Activated effector memory CD4-positive, alpha-beta T cell treated with Interleukin-2 at 50 U/mL for 16 hours (primary cell): Measurements from ENCODE around the gene POC1A.
"Not testable (repeated sequence)": the region's sequence is repeated elsewhere in the genome, so short reads cannot be mapped to it uniquely, and the experiment has no call there.

ENCODE experiments used
- DNase-seq: peaks from one replicate; pipeline ENCODE4 v3.0.0-alpha.2; 2020

POC1A gene

GRCh38 chr3:52183786-52184445 lies 29.7 kb upstream of the POC1A start:
- DNase-seq, result no peak

GRCh38 chr3:52182691-52183090 lies 28.5 kb upstream of the POC1A start:
- DNase-seq, result no peak

- no peak for DNase-seq
These were observed 28.0 kb upstream of the POC1A start for GRCh38 chr3:52182196-52182595.

GRCh38 chr3:52181543-52181942 lies 27.3 kb upstream of the POC1A start:
- no peak for DNase-seq

GRCh38 chr3:52178537-52178936 lies 24.3 kb upstream of the POC1A start:
- no peak for DNase-seq

GRCh38 chr3:52178126-52178525 lies 23.9 kb upstream of the POC1A start:
- not testable (repeated sequence) for DNase-seq

GRCh38 chr3:52177701-52178042 lies 23.4 kb upstream of the POC1A start:
- no peak for DNase-seq

- DNase-seq, result no peak
These were observed 22.9 kb upstream of the POC1A start for GRCh38 chr3:52176951-52177700.

- no peak for DNase-seq
These were observed 22.0 kb upstream of the POC1A start for GRCh38 chr3:52176180-52176752.

GRCh38 chr3:52175416-52176179 lies 21.4 kb upstream of the POC1A start:
- DNase-seq, result no peak

- DNase-seq, result no peak
These were observed 20.7 kb upstream of the POC1A start for GRCh38 chr3:52174896-52175295.

- DNase-seq, result no peak
These were observed 18.9 kb upstream of the POC1A start for GRCh38 chr3:52173101-52173500.

GRCh38 chr3:52172262-52172757 lies 18.1 kb upstream of the POC1A start:
- DNase-seq, result no peak

GRCh38 chr3:52171514-52172261 lies 17.5 kb upstream of the POC1A start:
- DNase-seq, result no peak

- not testable (repeated sequence) for DNase-seq
These were observed 16.0 kb upstream of the POC1A start for GRCh38 chr3:52170217-52170616.

GRCh38 chr3:52167240-52167639 lies 13.0 kb upstream of the POC1A start:
- DNase-seq, result no peak

- no peak for DNase-seq
These were observed 8.1 kb upstream of the POC1A start for GRCh38 chr3:52162250-52162872.

- no peak for DNase-seq
These were observed 5.3 kb upstream of the POC1A start for GRCh38 chr3:52159503-52159902.

- no peak for DNase-seq
These were observed 1.7 kb upstream of the POC1A start for GRCh38 chr3:52155912-52156311.

GRCh38 chr3:52153389-52154096 lies 680 bp downstream of the POC1A start:
- no peak for DNase-seq

GRCh38 chr3:52151991-52152390 lies 2.2 kb downstream of the POC1A start:
- DNase-seq, result not testable (repeated sequence)

GRCh38 chr3:52150860-52151259 lies 3.4 kb downstream of the POC1A start:
- no peak for DNase-seq
